Measurements from ENCODE around the gene PARD3B.

Gene PARD3B

GRCh38 chr2:204663816-204664425 is 118.6 kb downstream of the PARD3B start:
- no peak for DNase-seq

- no peak for DNase-seq
These were observed 119.4 kb downstream of the PARD3B start for GRCh38 chr2:204664708-204665121.

GRCh38 chr2:204665207-204665606 is 119.9 kb downstream of the PARD3B start:
- DNase-seq, result peak; percentile 11

- DNase-seq, result no peak
These were observed 120.5 kb downstream of the PARD3B start for GRCh38 chr2:204665771-204666170.

GRCh38 chr2:204667990-204668389 is 122.7 kb downstream of the PARD3B start:
- DNase-seq, result no peak

GRCh38 chr2:204669382-204669781 is 124.1 kb downstream of the PARD3B start:
- no peak for DNase-seq

GRCh38 chr2:204670124-204670523 is 124.8 kb downstream of the PARD3B start:
- DNase-seq, result no peak

GRCh38 chr2:204670756-204671155 is 125.5 kb downstream of the PARD3B start:
- DNase-seq, result no peak

GRCh38 chr2:204672772-204673171 is 127.5 kb downstream of the PARD3B start:
- no peak for DNase-seq

- DNase-seq, result no peak
These were observed 128.6 kb downstream of the PARD3B start for GRCh38 chr2:204673877-204674276.

GRCh38 chr2:204678031-204678430 is 132.8 kb downstream of the PARD3B start:
- no peak for DNase-seq

- no peak for DNase-seq
These were observed 135.3 kb downstream of the PARD3B start for GRCh38 chr2:204680576-204680975.

- no peak for DNase-seq
These were observed 136.1 kb downstream of the PARD3B start for GRCh38 chr2:204681412-204681811.

- DNase-seq, result no peak
These were observed 138.1 kb downstream of the PARD3B start for GRCh38 chr2:204683384-204683783.

- no peak for DNase-seq
These were observed 141.1 kb downstream of the PARD3B start for GRCh38 chr2:204686406-204686805.

- no peak for DNase-seq
These were observed 142.5 kb downstream of the PARD3B start for GRCh38 chr2:204687776-204688175.

GRCh38 chr2:204691911-204692510 is 146.7 kb downstream of the PARD3B start:
- peak; percentile 14 for DNase-seq

- DNase-seq, result no peak
These were observed 147.5 kb downstream of the PARD3B start for GRCh38 chr2:204692790-204693189.

- no peak for DNase-seq
These were observed 148.0 kb downstream of the PARD3B start for GRCh38 chr2:204693262-204693661.

- no peak for DNase-seq
These were observed 150.2 kb downstream of the PARD3B start for GRCh38 chr2:204695506-204695905.

GRCh38 chr2:204696124-204696523 is 150.8 kb downstream of the PARD3B start:
- no peak for DNase-seq

- no peak for DNase-seq
These were observed 160.1 kb downstream of the PARD3B start for GRCh38 chr2:204705243-204705932.

GRCh38 chr2:204706939-204707338 is 161.7 kb downstream of the PARD3B start:
- DNase-seq, result no peak

GRCh38 chr2:204713211-204713610 is 167.9 kb downstream of the PARD3B start:
- no peak for DNase-seq
